Subcutaneous abdominal adipose tissue (tissue), 5 donors: ENCODE measurements around the gene TBC1D17.

Source experiments
- H3K27ac ChIP-seq: one replicate; pipeline ENCODE4 v1.7.0; 2013; ENCODE audit warnings: low read depth, mild to moderate bottlenecking, inconsistent platforms, low read length, moderate library complexity
- H3K27me3 ChIP-seq, 5 donors: one replicate each; pipeline ENCODE4 v1.7.0; 2013; ENCODE audit warnings: low read length in 5 of 5, inconsistent platforms in 1 of 5; ENCODE audit not compliant: control insufficient read depth in 5 of 5, insufficient read depth in 4 of 5
- H3K36me3 ChIP-seq, 5 donors: one replicate each; pipeline ENCODE4 v1.7.0; 2013; ENCODE audit warnings: low read length in 5 of 5; ENCODE audit not compliant: control insufficient read depth in 5 of 5, insufficient read depth in 5 of 5
- H3K4me1 ChIP-seq, 5 donors: one replicate each; pipeline ENCODE4 v1.7.0; 2013; ENCODE audit warnings: low read length in 5 of 5, mild to moderate bottlenecking in 3 of 5, moderate library complexity in 1 of 5; ENCODE audit not compliant: control insufficient read depth in 5 of 5, insufficient read depth in 5 of 5
- H3K4me3 ChIP-seq, 5 donors: one replicate each; pipeline ENCODE4 v1.7.0; 2013; ENCODE audit warnings: low read length in 5 of 5, low read depth in 1 of 5
- H3K9ac ChIP-seq, 5 donors: one replicate each; pipeline ENCODE4 v1.7.0; 2013; ENCODE audit warnings: low read length in 5 of 5, mild to moderate bottlenecking in 4 of 5, moderate library complexity in 3 of 5
- H3K9me3 ChIP-seq, 5 donors: one replicate each; pipeline ENCODE4 v1.7.0; 2013; ENCODE audit warnings: low read length in 5 of 5; ENCODE audit not compliant: control insufficient read depth in 5 of 5
- donor health status: healthy.
- donor health status: healthy.
- donor health status: healthy.
- donor health status: healthy.
- donor health status: healthy.

The TBC1D17 gene

DNA sequence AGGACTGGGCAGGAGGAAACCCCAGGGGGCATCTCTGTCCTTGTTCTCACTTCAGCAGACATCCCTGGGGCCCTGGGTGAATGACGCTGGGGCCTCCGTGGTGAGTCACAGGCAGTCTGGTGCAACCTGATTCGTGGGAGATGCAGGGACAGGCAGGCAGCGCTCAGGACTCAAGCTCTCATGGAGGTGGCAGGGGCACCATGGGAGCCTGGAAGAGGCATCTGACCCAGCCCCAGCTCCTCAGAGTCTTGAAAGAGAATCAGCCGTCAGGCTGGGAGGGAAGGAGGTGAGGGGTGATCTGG is 40.5 kb upstream of the TBC1D17 start:
- H3K4me1 ChIP-seq = peaks cover 0 to 3% (median 0%) of the 10 kb centered on the region in 5 donors
- no peaks in the 10 kb centered on the region for H3K27me3 ChIP-seq
- no peak overlapping the region for H3K27ac ChIP-seq
- H3K9ac ChIP-seq = no peak overlapping the region
- no peaks in the 10 kb centered on the region for H3K9me3 ChIP-seq
- peaks cover 0 to 84% (median 78%) of the 10 kb centered on the region in 5 donors for H3K36me3 ChIP-seq
- H3K4me3 ChIP-seq = no peak overlapping the region

DNA sequence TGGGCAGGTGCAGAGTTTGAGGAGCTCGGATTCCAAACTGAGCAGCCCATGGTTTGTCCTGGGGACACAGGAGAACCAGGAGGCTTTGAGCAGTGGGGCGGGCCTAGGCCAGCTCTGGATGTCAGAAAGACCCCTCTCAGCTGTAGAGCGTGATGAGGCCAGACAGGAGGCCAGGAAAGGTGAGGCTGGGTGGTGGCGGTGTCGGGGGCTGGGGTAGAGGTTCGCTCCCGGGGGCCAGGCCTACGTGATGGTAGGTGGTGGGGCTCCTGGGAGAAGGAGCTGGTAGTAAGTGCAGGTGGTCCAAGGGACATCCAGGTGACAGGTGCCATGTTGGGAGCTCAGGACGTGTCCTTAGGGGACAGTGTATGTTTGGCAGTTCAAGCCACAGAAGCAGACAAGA is 40.1 kb upstream of the TBC1D17 start:
- Histone ChIP-seq H3K4me1 (peaks cover 0 to 3% (median 0%) of the 10 kb centered on the region in 5 donors), H3K27ac (no peak overlapping the region), H3K27me3 (no peaks in the 10 kb centered on the region), H3K4me3 (no peak overlapping the region), H3K9ac (no peak overlapping the region), H3K9me3 (no peaks in the 10 kb centered on the region), H3K36me3 (peaks cover 0 to 79% (median 74%) of the 10 kb centered on the region in 5 donors)

DNA sequence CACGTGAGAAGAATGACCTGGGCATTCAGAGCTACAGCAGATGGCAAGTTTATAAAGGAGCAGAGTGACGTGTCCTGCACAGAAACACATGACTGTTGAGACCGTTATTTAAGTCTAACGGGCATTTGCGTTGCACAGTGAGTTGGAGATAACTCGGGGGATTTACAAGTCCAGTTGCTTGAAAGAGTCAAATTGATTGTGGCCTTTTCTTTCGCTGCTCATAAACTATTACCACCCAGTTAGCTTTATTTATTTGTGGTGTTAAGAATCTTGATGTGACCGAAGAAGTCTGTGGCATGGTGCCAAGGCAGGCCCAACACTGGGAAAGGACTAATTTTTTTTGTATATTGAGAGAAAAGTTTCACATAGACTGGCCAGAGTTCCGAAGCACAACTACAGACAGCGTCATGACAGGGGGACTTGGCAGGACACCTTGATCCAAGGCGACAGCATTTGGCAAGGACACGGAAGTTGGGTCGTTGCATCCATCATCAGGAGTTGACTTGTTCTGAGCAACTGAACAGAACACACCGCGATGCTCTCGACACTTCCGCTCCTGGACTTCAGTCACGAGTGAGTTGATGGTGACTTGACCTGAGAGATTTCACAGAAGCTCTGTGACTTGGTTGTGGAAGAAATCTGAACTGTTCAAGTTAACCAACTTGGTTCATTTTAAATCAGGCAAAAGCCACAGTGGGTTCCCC is 38.5 kb upstream of the TBC1D17 start:
- Histone ChIP-seq H3K4me3 (no peak overlapping the region), H3K9ac (no peak overlapping the region), H3K4me1 (peaks cover 0 to 3% (median 0%) of the 10 kb centered on the region in 5 donors), H3K9me3 (no peaks in the 10 kb centered on the region), H3K27ac (no peak overlapping the region), H3K36me3 (peaks cover 0 to 64% (median 58%) of the 10 kb centered on the region in 5 donors), H3K27me3 (no peaks in the 10 kb centered on the region)

GRCh38 chr19:49839713-49840112 is 37.8 kb upstream of the TBC1D17 start:
- H3K9ac ChIP-seq = no peak overlapping the region
- no peak overlapping the region for H3K27ac ChIP-seq
- H3K27me3 ChIP-seq = no peaks in the 10 kb centered on the region
- H3K4me3 ChIP-seq = no peak overlapping the region
- H3K4me1 ChIP-seq = peaks cover 0 to 3% (median 0%) of the 10 kb centered on the region in 5 donors
- no peaks in the 10 kb centered on the region for H3K9me3 ChIP-seq
- peaks cover 0 to 57% (median 51%) of the 10 kb centered on the region in 5 donors for H3K36me3 ChIP-seq

DNA sequence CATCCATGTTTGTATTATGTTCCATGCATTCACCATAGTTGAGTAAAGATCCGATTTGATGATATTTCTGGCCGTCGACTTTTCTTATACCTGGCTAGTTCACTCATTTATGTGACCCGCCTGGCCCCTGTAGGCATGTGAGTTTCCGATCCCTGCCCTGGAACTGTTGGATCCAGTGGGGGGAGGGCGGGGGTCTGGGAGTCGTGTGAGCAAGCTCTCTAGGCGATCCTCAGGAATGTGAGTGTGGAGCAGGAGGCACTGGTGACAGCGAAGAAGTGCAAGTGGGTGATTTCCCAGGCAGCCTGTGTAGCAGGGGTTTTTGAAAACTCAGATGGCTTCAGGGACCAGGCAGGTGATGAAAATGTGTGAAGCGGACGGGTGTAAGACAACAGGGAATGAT is 37.2 kb upstream of the TBC1D17 start:
- Histone ChIP-seq H3K27ac (no peak overlapping the region), H3K9me3 (no peaks in the 10 kb centered on the region), H3K27me3 (no peaks in the 10 kb centered on the region), H3K36me3 (peaks cover 0 to 51% (median 45%) of the 10 kb centered on the region in 5 donors), H3K4me3 (no peak overlapping the region), H3K9ac (no peak overlapping the region), H3K4me1 (peaks cover 0 to 3% (median 0%) of the 10 kb centered on the region in 5 donors)

DNA sequence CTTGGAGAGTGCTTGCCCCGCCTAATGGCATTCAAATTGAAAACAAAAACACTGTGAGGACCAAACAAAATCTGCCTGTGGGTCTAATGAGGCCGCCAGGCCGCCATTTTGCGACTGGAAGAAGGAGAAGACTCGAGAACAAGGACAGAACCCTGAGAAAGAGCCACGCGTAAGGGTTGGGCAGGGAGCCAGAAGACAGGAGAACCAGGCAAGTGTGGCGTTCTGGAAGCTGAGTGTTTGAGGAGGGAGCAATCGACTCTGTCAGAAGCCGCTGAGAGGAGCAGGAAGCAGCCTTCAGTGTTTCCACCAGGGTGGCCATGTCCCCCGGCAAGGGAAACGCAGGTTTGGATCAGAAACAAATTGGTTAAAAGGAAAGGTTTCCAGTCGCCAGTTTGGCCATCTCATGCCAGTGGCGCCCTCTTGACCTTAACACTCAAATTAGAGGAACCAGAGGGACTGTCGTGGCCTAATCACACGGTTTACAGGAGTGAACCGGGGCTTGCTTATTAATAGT is 36.7 kb upstream of the TBC1D17 start:
- Histone ChIP-seq H3K36me3 (peaks cover 0 to 47% (median 40%) of the 10 kb centered on the region in 5 donors), H3K27ac (no peak overlapping the region)

GRCh38 chr19:49843265-49843664 is 34.2 kb upstream of the TBC1D17 start:
- Histone ChIP-seq H3K27me3 (no peaks in the 10 kb centered on the region), H3K36me3 (peaks cover 0 to 24% (median 16%) of the 10 kb centered on the region in 5 donors), H3K4me1 (no peaks in the 10 kb centered on the region), H3K27ac (no peak overlapping the region), H3K4me3 (no peak overlapping the region), H3K9ac (no peak overlapping the region), H3K9me3 (no peaks in the 10 kb centered on the region)

More for the DNA sequence above, 36.7 kb upstream of the TBC1D17 start:
- Histone ChIP-seq H3K9ac (no peak overlapping the region), H3K4me1 (peaks cover 0 to 3% (median 0%) of the 10 kb centered on the region in 5 donors), H3K9me3 (no peaks in the 10 kb centered on the region), H3K4me3 (no peak overlapping the region), H3K27me3 (no peaks in the 10 kb centered on the region)

DNA sequence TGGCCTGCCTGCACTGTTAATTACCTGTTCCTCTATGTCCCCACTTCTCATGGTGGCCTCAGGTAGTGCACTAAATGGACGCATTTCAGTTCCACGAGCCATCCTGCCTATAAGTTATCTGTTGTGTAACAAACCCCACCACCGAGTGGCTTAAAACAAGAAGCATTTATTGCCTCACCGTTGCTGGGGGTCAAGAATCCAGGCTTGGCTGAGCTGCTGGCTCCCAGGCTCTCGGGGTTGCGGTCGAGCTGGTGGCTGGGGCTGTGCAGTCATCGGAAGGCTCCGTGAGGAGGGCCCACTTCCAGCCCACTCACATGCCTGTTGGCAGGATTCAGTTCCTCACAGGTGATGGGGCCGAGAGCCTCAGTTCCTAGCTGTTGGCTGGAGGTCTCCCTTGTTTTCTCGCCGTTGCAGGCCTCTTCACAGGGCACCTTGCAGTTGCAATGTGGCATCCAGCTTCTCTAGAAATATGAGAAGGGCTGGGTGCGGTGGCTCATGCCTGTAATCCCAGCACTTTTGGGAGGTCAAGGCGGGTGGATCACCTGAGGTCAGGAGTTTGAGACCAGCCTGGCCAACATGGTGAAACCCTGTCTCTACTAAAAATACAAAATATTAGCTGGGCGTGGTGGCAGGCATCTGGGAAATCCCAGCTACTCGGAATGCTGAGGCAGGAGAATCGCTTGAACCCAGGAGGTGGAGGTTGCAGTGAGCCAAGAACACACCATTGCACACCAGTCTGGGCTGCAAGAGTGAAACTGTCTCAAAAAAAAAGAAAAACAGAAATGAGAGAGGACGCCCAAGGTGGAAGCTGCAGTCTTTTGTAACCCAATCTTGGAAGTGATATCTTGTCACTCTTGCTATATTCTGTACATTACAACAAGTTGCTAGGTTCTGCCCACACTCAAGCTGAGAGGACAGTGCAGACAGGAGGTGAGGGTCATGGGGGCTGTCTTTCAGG is 33.1 kb upstream of the TBC1D17 start:
- no peaks in the 10 kb centered on the region for H3K4me1 ChIP-seq
- peaks cover 0 to 5% (median under 1%) of the 10 kb centered on the region in 5 donors for H3K9me3 ChIP-seq
- H3K4me3 ChIP-seq = no peak overlapping the region
- no peaks in the 10 kb centered on the region for H3K27me3 ChIP-seq
- no peak overlapping the region for H3K27ac ChIP-seq
- no peak overlapping the region for H3K9ac ChIP-seq
- H3K36me3 ChIP-seq = peaks cover 0 to 13% (median 6%) of the 10 kb centered on the region in 5 donors

GRCh38 chr19:49845414-49845813 is 32.1 kb upstream of the TBC1D17 start:
- H3K36me3 ChIP-seq = peaks cover 0 to 5% (median 0%) of the 10 kb centered on the region in 5 donors
- H3K4me1 ChIP-seq = peaks cover 0 to 7% (median 5%) of the 10 kb centered on the region in 5 donors
- no peak overlapping the region for H3K9ac ChIP-seq
- H3K9me3 ChIP-seq = peaks cover 0 to 7% (median 3%) of the 10 kb centered on the region in 5 donors
- no peak overlapping the region for H3K27ac ChIP-seq
- H3K27me3 ChIP-seq = no peaks in the 10 kb centered on the region
- H3K4me3 ChIP-seq = no peak overlapping the region

DNA sequence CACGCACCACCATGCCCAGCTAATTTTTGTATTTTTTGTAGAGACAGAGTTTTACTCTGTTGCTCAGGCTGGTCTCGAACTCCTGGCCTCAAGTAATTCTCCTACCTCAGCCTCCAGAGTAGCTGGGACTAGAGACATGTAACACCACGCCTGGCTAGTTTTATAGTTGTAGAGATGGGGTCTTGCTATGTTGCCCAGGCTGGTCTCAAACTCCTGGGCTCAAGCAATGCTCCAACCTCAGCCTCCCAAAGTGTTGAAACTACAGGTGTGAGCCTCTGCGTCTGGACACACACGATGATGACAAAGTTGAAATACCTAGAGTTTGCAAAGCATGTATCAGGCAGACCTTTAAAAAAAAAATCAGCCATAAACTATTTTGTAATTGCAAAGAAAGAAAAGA is 31.1 kb upstream of the TBC1D17 start:
- Histone ChIP-seq H3K27me3 (no peaks in the 10 kb centered on the region), H3K9ac (no peak overlapping the region), H3K4me3 (no peak overlapping the region), H3K4me1 (peaks cover 0 to 12% (median 5%) of the 10 kb centered on the region in 5 donors), H3K36me3 (no peaks in the 10 kb centered on the region), H3K9me3 (peaks cover 0 to 7% (median 3%) of the 10 kb centered on the region in 5 donors), H3K27ac (no peak overlapping the region)
